DMS53 treated with DMSO at 0.1 percent for 48 hours (cell line): Measurements from ENCODE around the gene TAF4B.
"Not testable (repeated sequence)": the region's sequence is repeated elsewhere in the genome, so short reads cannot be mapped to it uniquely, and the experiment has no call there.

ENCODE experiments used
- DNase-seq: peaks from one replicate; lab custom pipeline; 2025; ENCODE audit not compliant: unreplicated experiment; lab: John Stamatoyannopoulos, UW

TAF4B gene, protein sequence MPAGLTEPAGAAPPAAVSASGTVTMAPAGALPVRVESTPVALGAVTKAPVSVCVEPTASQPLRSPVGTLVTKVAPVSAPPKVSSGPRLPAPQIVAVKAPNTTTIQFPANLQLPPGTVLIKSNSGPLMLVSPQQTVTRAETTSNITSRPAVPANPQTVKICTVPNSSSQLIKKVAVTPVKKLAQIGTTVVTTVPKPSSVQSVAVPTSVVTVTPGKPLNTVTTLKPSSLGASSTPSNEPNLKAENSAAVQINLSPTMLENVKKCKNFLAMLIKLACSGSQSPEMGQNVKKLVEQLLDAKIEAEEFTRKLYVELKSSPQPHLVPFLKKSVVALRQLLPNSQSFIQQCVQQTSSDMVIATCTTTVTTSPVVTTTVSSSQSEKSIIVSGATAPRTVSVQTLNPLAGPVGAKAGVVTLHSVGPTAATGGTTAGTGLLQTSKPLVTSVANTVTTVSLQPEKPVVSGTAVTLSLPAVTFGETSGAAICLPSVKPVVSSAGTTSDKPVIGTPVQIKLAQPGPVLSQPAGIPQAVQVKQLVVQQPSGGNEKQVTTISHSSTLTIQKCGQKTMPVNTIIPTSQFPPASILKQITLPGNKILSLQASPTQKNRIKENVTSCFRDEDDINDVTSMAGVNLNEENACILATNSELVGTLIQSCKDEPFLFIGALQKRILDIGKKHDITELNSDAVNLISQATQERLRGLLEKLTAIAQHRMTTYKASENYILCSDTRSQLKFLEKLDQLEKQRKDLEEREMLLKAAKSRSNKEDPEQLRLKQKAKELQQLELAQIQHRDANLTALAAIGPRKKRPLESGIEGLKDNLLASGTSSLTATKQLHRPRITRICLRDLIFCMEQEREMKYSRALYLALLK

DNA sequence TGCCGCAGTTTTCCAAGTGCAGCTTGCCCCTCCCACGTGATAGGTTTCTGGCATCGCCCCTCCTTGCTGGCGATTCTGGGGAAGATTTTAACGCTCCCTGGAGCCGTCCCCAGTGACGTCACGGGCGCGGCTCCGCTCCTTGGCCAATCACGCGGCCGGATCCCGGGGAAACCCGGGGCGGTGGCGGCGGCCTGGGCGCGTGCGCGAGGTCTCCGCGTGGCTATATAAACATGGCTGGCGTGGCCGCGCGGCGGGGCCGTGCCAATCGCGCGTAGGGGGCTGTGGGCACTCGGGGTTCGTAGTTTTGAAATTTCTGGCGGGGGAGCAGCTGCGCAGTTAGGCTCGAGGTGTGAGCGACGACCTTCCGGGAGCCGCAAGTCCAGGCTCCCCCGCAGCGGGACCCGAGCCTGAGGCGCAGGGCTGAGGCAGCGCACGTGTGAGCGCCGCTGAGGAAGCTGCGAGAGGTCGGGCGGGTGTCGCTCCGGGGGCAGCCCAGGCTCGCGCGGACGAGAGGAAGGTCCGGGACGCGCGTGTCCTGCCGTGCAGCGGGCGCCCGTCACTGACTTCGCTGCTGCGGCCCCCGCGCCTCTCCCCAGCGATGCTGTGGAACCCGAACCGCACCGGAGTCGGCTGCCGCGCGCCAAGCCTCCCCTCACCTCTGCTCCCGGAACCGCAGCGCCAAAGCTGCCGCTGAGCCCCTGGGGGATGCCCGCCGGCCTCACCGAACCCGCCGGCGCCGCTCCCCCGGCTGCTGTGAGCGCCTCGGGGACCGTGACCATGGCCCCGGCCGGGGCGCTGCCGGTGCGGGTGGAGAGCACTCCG lies at the start of gene TAF4B:
Gene TAF4B, plus strand, starts transcription at position 217 of the 822 bp plus-strand sequence. Its CDS starts 489 bp downstream, at position 706.
- DNase-seq: peak; percentile 39

GRCh38 chr18:26181343-26181826 lies 44.9 kb upstream of the TAF4B start:
- DNase-seq: no peak

DNA sequence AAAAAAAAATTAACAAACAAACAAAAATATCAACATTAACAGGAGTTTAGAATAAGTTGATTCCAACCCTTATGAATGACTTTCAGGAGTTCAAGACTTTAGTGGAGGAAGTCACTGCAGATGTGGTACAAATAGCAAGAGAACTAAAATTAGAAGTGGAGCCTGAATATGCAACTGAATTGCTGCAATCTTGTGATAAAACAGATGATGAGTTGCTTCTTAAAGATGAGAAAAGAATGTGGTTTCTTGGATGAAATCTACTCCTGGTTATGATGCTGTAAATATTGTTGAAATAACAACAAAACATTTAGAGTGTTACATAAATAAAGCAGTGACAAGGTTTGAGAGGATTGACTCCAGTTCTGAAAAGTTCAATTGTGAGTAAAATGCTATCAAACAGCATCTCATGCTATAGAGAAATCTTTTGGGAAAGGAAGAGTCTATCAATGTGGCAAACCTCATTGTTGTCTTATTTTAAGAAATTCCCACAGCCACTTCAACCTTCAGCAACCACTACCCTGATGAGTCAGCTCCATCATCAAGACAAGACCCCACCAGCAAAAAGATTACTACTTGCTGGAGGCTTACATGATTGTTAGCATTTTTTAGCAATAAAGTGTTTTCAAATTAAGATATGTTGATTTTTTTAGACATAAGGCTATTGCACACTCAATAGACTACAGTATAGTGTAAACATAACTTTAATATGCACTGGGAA lies 42.7 kb upstream of the TAF4B start:
- DNase-seq: no peak

DNA sequence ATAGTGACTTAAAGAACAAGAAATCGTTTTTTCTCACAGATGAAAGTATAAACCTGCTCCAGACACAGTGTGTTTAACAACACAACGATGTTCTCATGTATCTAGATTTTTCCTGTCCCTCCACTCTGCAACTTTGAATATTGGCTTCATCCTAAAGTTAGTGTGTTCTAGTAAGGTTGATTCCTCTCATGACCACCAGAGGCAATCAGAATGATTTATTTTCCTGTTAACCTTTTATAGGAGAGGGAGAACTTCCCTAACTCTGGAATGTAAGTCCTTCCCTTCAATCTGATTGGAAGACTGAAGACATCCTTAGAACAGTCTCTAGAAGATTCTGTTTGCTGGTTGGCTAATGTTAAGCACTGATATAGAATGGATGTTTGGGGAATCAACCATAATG lies 41.0 kb upstream of the TAF4B start:
- no peak for DNase-seq

GRCh38 chr18:26190506-26190905 lies 35.7 kb upstream of the TAF4B start:
- DNase-seq: no peak

GRCh38 chr18:26192233-26192632 lies 34.0 kb upstream of the TAF4B start:
- DNase-seq: no peak

- DNase-seq: no peak
Observed at GRCh38 chr18:26196605-26197004, 29.6 kb upstream of the TAF4B start.

- not testable (repeated sequence) for DNase-seq
Observed at GRCh38 chr18:26202001-26202400, 24.2 kb upstream of the TAF4B start.

DNA sequence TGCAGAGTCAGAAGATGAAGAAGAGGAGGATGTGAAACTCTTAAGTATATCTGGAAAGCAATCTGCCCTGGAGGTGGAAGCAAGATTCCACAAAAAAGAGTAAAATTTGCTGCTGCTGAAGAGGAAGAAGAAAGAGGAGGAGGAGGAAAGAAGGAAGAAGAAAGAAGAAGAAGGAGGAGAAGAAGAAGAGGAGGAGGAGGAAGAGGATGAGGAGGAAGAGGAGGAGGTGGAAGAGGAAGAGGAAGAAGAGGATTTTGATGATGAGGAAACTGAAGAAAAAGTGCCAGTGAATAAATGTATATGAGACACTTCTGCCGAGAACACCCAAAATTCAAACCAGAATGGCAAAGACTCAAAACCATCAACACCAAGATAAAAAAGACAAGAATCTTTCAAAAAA lies 20.9 kb upstream of the TAF4B start:
- DNase-seq: no peak

DNA sequence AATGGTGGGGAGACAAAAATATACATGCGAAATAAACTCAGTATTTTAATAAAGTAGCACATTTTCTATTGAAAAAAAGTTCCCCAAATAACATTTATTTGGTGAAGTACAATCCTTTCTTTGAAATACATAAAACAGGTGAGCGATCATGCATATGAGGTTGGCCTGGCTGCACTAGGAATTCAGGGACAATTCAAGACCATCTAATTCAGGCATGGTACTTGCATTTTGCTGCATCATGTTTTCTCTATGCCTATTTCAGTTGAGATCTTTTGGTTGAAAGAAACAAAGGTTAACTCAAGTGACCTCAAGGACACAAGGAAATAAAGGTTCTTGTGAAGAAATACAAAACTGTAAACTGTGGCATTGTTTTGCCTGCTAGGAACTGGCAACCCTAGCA lies 19.8 kb upstream of the TAF4B start:
- no peak for DNase-seq

DNA sequence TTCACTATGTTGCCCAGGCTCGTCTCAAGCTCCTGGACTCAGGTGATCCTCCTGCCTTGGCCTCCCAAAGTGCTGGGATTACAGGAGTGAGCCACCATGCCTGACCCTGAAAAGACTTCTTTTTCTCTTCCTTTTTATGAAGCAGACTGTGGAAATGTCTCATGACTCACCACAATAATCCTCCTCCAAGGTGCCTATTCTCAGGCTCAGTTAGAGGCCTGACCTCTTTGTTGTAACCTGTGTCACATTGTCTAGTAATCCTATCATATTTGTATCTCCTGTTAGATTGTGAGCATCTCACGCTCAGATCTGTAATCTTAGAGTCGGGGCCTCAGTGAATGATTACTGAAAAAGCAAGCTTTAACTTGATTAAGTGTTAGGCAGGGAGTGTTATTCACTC lies 18.3 kb upstream of the TAF4B start:
- DNase-seq: no peak

DNA sequence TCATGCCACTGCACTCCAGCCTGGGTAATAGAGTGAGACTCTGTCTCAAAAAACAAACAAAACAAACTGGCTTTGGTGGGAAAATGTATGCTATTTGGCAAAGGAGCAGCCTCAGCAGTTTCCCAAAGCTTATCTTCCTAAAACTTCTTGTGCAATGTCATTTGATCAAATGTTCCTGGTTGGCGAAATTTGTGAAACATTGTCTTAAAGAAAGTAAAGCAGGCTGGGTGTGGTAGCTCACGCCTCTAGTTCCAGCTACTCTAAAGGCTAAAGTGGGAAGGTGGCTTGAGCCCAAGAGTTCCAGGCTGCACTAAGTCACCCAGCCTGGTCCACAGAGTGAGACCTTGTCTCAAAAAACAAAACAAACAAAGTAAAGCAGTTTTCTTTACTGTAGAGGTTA lies 17.3 kb upstream of the TAF4B start:
- no peak for DNase-seq

DNA sequence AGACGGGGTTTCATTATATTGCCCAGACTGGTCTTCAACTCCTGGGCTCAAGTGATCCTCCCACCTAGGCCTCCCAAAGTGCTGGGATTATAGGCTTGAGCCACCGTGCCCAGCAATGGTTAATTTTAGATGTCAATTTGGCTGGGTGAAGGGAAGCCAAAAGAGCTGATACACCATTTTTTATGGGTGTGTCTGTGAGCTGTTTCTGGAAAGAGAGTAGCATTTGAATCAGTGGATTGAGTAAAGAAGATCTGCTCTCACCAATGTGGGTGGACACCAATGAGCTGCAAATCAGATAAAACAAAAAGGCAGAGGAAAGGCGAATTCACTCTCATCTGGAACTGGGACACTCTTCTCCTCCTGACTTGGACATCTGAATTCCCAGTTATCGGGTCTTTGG lies 16.1 kb upstream of the TAF4B start:
- DNase-seq: no peak

GRCh38 chr18:26215247-26215970 lies 10.8 kb upstream of the TAF4B start:
- no peak for DNase-seq

DNA sequence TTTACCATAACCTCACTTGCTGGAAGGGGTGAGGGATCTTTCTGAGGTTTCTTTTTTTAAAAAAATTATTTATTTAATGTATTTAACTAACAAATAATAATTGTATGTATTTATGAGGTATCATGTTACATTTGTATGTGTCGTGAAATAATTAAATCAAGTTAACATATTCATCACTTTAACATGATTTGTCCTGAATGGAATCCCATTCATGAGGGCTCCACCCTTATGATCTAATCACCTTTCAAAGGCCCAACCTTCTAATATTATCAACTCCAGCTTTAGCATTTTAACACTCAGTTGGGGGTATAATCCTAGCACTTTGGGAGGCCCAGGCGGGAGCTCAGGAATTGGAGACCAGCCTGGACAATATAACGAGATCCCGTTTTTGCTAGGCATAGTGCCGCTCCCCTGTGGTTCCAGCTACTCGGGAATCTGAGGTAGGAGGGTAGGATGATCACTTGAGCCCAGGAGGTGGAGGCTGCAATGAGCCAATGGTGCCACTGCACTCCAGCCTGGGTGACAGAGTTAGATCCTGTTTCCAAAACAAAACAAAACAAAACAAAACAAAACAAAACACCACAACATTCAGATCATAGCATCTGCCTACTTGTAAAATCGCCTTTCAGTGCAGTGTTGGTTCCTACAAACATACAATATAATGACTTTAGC lies 1.1 kb upstream of the TAF4B start:
- DNase-seq: no peak

DNA sequence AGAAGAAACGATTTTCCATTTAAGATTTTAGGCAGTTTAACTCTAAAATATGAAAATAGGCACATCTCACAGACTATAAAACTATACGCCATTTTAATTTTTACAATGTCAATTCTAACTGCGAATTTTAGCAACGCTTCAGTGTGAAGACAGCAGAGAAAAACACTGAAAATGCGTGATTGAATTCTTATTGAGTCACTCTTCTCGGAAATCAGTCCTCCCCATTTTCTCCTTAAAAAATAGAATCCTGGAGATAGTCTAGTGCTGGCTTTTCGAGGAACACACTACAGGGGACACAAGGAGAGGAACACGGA lies 373 bp upstream of the TAF4B start:
- DNase-seq: no peak

DNA sequence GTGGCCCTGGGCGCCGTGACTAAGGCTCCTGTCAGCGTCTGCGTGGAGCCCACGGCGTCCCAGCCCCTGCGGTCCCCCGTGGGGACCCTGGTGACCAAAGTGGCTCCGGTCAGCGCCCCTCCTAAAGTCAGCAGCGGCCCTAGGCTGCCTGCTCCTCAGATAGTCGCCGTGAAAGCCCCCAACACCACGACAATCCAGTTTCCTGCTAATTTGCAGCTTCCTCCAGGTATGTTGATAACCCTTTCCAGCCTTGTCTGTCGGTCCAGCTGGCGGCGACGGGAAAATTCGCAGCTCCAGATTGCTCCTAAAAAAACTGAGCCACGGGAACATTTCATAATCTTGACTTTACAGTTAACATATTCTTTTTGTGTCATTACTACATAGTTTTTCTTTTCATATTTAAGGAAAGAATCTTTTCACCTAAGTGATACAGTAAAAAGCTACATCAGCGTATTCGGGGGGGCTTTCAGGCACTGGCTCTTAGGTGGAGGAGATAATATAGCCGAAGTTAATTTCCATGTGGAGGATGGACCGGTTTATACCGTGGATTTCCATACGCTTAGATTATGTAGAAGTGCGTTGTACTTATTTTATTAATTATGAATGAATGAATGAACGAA lies 916 bp downstream of the TAF4B start:
- DNase-seq: no peak

DNA sequence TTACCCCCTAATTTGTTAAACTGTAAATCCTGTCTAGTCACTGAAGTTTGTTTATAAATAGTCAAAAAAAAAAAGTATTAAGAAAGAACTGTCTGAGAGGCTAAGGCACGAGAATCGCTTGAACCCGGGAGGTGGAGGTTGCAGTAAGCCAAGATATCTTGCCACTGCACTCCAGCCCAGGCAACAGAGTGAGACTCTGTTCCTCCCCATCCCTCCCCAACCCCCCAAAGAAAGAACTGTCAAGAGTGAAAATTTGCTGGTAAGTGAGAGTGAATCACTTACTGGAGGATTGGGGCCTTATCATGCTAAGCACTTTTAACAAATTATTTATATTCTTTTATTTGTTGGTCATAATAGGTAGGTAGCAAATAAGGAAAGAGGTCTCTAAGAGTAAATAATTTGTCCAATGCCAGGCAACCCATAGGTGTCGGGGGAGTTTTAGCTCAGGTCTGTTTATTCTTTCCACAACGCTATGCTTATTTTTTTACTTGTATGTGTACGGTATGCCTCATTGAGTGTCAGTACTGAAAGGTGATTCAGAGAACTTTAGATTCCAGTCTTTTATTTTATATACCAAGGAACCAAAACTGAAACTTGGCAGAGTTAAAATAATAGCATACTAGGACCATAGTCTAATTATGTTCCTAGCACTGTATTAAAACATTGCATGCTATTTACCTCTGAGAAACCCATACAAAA lies 2.5 kb downstream of the TAF4B start:
- no peak for DNase-seq
